NCI-H146 treated with DMSO at 0.1 percent for 48 hours (cell line): ENCODE results near the gene BIRC6.
A peak's percentile ranks its signal among the peaks of the same experiment; 100 is the strongest.
"Not testable (repeated sequence)": the region's sequence is repeated elsewhere in the genome, so short reads cannot be mapped to it uniquely, and the experiment has no call there.

Experiments used
- DNase-seq: peaks from one replicate; lab custom pipeline; 2025; ENCODE audit not compliant: unreplicated experiment; lab: John Stamatoyannopoulos, UW

BIRC6 gene

DNA sequence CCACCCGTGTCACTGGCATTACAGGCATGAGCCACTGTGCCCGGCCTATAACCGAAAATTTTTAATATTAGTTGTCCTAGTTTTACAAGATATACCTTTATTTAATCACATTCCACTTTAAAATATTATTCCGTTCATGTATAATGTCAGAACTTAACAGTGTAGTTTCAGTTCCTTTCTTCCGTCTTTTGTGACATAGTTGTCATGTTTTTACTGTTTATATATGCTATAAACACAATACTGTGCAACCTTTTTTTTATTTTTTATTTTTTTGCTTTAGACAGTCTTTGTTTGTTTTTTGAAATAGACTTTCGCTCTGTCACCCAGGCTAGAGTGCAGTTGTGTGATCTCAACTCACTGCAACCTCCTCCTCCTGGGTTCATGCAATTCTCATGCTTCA, 141.5 kb downstream of the BIRC6 start:
- DNase-seq: no peak

DNA sequence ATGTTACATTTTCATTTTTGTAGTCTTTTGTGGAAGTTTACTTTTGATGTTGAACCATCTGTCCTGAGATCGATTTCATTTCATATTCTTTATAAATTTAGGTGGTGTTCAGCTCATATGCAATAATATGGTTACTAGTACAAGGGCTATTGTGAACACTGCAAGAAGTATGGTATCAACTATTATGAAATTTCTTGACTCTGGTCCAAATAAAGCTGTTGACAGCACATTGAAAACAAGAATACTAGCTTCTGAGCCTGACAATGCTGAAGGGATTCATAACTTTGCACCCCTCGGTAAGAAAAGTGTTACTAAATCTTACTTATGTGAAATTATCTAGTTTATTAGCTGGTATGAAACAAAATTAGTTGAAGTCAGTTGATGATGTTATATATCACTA, 146.1 kb downstream of the BIRC6 start:
- DNase-seq: no peak

GRCh38 chr2:32504877-32505478, 148.2 kb downstream of the BIRC6 start:
- no peak for DNase-seq

GRCh38 chr2:32506446-32506845, 149.6 kb downstream of the BIRC6 start:
- no peak for DNase-seq

DNA sequence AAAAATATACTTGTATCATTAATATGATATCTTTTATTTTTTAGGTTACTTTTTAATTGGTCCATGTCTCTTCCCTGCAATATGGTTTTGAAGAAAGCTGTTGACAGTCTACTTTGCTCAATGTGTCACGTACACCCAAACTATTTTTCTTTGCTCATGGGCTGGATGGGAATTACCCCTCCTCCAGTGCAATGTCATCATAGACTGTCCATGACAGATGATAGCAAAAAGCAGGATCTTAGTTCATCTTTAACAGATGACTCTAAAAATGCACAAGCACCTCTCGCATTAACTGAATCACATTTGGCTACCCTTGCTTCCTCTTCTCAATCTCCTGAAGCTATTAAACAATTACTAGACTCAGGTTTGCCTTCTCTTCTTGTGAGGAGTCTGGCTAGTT, 158.1 kb downstream of the BIRC6 start:
- no peak for DNase-seq

- no peak for DNase-seq
These were observed 159.7 kb downstream of the BIRC6 start for GRCh38 chr2:32516567-32516966.

DNA sequence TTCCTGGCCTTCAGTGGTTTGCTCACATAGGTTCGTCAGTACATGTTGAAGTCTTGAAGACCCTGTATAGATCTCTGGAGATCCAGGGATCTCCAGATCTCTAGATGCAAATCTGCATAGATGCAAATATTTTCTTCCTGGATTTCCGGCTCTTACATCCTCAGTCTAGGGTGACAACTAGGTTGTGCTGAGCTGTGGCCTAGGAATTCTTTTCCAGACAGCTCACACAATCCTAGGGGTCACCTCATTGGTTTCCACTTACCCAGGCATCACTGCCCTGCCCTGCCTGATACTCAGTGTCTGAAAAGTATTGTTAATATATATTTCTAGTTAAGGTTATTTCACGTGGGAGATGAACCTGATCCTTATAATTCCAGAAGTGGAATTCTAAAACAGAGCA, 165.9 kb downstream of the BIRC6 start:
- no peak for DNase-seq

DNA sequence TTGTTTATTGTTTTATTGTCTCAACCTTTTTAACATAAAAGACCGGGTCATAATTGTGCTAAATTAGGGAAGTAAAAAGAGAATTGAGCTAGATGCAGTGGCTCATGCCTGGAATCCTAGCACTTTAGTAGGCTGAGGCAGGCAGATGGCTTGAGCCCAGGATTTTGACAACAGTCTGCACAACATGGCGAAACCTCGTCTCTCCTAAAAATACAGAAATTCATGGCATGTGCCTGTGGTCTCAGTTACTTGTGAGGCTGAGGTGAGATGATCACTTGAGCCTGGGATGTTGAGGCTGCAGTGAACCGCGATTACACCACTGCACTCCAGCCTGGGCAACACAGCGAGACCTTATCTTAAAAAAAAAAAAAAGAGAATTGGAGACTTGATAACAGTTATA, 166.9 kb downstream of the BIRC6 start:
- no peak for DNase-seq

DNA sequence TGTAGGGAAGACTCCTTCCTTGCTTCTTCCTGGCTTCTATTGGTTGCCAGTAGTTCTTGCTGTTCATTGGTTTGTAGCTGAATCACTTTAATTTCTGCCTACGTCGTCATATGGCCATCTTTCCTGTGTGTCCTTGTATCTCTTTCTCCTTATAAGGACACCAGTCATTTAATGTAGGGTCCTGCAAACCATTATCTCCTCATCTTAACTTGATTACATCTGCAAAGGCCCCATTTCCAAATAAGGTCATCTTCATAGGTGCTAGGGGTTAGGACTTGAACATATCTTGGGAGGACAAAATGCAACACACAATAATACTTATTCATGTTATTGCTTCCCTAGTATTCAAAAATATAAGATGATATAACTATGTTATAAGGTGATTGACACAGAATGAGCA, 175.5 kb downstream of the BIRC6 start:
- no peak for DNase-seq

GRCh38 chr2:32532961-32533360, 176.1 kb downstream of the BIRC6 start:
- no peak for DNase-seq

DNA sequence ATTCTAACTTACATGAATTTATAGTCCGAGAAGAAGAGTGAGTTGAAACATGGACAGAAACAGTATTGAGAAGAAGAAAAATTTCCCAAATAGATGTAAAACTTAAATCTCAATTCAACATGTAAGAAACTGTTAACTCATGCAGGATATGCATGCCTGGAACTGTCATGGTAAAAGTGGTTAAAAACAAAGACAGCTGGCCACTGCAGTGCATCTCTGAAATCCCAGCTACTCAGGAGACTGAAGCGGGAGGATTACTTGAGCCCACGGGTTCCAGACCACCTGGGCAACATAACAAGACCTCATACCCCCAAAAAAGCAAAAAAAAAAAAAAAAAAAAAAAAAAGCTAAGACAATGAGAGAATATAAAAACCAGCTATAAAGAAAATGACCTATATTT, 178.0 kb downstream of the BIRC6 start:
- no peak for DNase-seq

- no peak for DNase-seq
These were observed 181.9 kb downstream of the BIRC6 start for GRCh38 chr2:32538735-32539134.

- not testable (repeated sequence) for DNase-seq
These were observed 195.7 kb downstream of the BIRC6 start for GRCh38 chr2:32552483-32552882.

- peak; percentile 24 for DNase-seq
These were observed 197.1 kb downstream of the BIRC6 start for GRCh38 chr2:32553829-32554432.

- DNase-seq: no peak
These were observed 201.7 kb downstream of the BIRC6 start for GRCh38 chr2:32558492-32558891.

GRCh38 chr2:32559136-32559535, 202.3 kb downstream of the BIRC6 start:
- no peak for DNase-seq

GRCh38 chr2:32562906-32563305, 206.1 kb downstream of the BIRC6 start:
- no peak for DNase-seq

GRCh38 chr2:32564417-32565035, 207.7 kb downstream of the BIRC6 start:
- no peak for DNase-seq

- no peak for DNase-seq
These were observed 209.1 kb downstream of the BIRC6 start for GRCh38 chr2:32565902-32566301.

DNA sequence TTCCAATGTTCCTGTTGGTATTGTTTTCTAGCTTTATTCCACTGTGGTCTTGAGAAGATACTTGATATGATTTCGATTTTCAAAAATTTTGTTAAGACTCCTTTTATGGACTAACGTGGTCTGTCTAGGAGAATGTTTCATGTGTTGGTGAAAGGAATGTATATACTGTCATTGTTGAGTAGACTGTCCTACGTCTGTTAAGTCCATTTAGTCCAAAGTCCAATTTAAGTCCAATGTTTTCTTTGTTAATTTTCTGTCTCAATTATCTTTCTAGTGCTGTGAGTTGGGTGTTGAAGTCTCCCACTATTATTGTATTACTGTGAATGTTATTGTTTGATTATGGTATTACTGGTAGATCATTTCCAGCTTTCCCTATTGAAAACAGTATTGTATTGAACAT, 215.2 kb downstream of the BIRC6 start:
- DNase-seq: no peak

DNA sequence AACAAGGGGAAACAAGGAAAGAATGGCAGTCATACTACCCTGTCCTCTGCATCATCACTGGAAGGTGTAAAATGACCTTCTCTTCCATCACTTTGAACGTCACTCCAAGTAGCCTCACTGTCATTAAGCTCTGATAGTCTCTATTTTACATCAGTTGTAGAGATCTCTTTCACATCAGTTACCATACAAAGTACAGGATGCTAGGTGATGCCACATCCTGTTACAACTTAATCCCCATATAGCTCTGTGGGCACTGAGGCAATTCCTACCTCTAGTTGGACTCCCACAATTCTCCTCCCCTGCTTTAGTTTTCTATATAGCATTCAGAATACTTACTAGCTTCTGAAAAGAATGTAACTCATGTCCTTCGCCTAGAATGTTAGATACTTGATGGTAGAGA, 215.9 kb downstream of the BIRC6 start:
- no peak for DNase-seq

- DNase-seq: no peak
These were observed 235.0 kb downstream of the BIRC6 start for GRCh38 chr2:32591669-32592463.
